CD8-positive, alpha-beta memory T cell (primary cell): ENCODE measurements around the gene PSMD5. TPM values are rescaled to one million over a fixed set of nuclear protein-coding genes. Genes with fewer than 3 reads are reported as not detected.
"Not testable (repeated sequence)": the region's sequence is repeated elsewhere in the genome, so short reads cannot be mapped to it uniquely, and the experiment has no call there.

Experiments
- CTCF ChIA-PET: fragments of 350-600 bp; sonication (Branson Sonifier 250); formaldehyde crosslinking; loops from one replicate; lab custom pipeline; 2021; ENCODE audit warnings: antibody characterized with exemption; lab: Charles Lee
- POLR2A ChIA-PET: fragments of 350-600 bp; sonication (Branson Sonifier 250); formaldehyde crosslinking; loops from one replicate; lab custom pipeline; 2021; ENCODE audit warnings: antibody characterized with exemption; lab: Charles Lee
- DNase-seq, 5 donors: peaks; one replicate each; pipeline versions ENCODE4 v3.0.0 to v3.0.0-alpha.2; 2020 to 2022; ENCODE audit warnings: mixed read lengths in 1 of 5
- H3K27ac ChIP-seq: one replicate; pipeline ENCODE4 v1.7.0; 2013; ENCODE audit warnings: low read depth, mild to moderate bottlenecking, low read length, moderate library complexity
- H3K27me3 ChIP-seq: 2 replicates; pipeline ENCODE4 v1.7.0; 2013; ENCODE audit warnings: low read length, mild to moderate bottlenecking; ENCODE audit not compliant: insufficient read depth, poor library complexity, severe bottlenecking
- H3K36me3 ChIP-seq: 2 replicates; pipeline ENCODE4 v1.7.0; 2013; ENCODE audit warnings: mild to moderate bottlenecking, low read length, moderate library complexity; ENCODE audit not compliant: insufficient read depth
- H3K4me1 ChIP-seq: 2 replicates; pipeline ENCODE4 v1.7.0; 2013; ENCODE audit warnings: mild to moderate bottlenecking, low read length, moderate library complexity; ENCODE audit not compliant: insufficient read depth
- H3K4me3 ChIP-seq: 2 replicates; pipeline ENCODE4 v1.7.0; 2013; ENCODE audit warnings: mild to moderate bottlenecking, low read length
- H3K9me3 ChIP-seq: 2 replicates; pipeline ENCODE4 v1.7.0; 2013; ENCODE audit warnings: mild to moderate bottlenecking, low read length
- H3K27ac Mint-ChIP-seq, 8 donors: one replicate each; pipeline ENCODE4 v1.8.0; 2020 to 2021; ENCODE audit warnings: mixed read lengths in 8 of 8, mild to moderate bottlenecking in 6 of 8, inconsistent platforms in 3 of 8, moderate library complexity in 3 of 8
- H3K27me3 Mint-ChIP-seq, 2 donors: one replicate each; pipeline ENCODE4 v1.8.0; 2020 to 2021; ENCODE audit warnings: mixed read lengths in 2 of 2, mild to moderate bottlenecking in 1 of 2, moderate library complexity in 1 of 2
- H3K36me3 Mint-ChIP-seq, 3 donors: one replicate each; pipeline ENCODE4 v1.8.0; 2020 to 2021; ENCODE audit warnings: mixed read lengths in 3 of 3, inconsistent platforms in 1 of 3, mild to moderate bottlenecking in 1 of 3
- H3K4me1 Mint-ChIP-seq, 3 donors: one replicate each; pipeline ENCODE4 v1.8.0; 2020 to 2021; ENCODE audit warnings: mixed read lengths in 3 of 3, inconsistent platforms in 1 of 3, mild to moderate bottlenecking in 1 of 3
- H3K4me3 Mint-ChIP-seq, 7 donors: one replicate each; pipeline ENCODE4 v1.8.0; 2020 to 2021; ENCODE audit warnings: mixed read lengths in 7 of 7, mild to moderate bottlenecking in 6 of 7, moderate library complexity in 4 of 7, inconsistent platforms in 2 of 7
- H3K9me3 Mint-ChIP-seq, 5 donors: one replicate each; pipeline ENCODE4 v1.8.0; 2020 to 2022; ENCODE audit warnings: mixed read lengths in 5 of 5, mild to moderate bottlenecking in 3 of 5, moderate library complexity in 2 of 5, inconsistent platforms in 1 of 5
- polyA plus RNA-seq: library from polyadenylated mRNA; unstranded; fragments of 300-500 nt; fragmentation: Illumina TruSeq; gene quantifications from one replicate; pipeline ENCODE4 v1.2.3, GENCODE V29; 2021
- total RNA-seq, 2 experiments: library from RNA; stranded (reverse); gene quantifications; one replicate each; pipeline ENCODE4 v1.2.3, GENCODE V29; 2021

Gene PSMD5
- total and polyA plus RNA-seq, 3 experiments from 2014 or later = 21.1 to 63.7 (median 60.9) TPM

- POLR2A ChIA-PET, H3K27me3 ChIP-seq, CTCF ChIA-PET, H3K4me3 ChIP-seq, H3K27ac ChIP-seq, H3K27me3 Mint-ChIP-seq, H3K36me3 ChIP-seq, H3K4me1 ChIP-seq, H3K4me1 Mint-ChIP-seq, DNase-seq, H3K27ac Mint-ChIP-seq, H3K4me3 Mint-ChIP-seq: not testable (repeated sequence)
- Mint-ChIP-seq H3K36me3 (peaks cover 9 to 37% (median 12%) of the 10 kb centered on the region in 3 donors), H3K9me3 (peaks cover 35 to 48% (median 45%) of the 10 kb centered on the region in 5 donors)
- peaks cover 17% of the 10 kb centered on the region for H3K9me3 ChIP-seq
Observed at GRCh38 chr9:120804784-120805363, 37.8 kb downstream of the PSMD5 start.

- H3K27ac Mint-ChIP-seq = no peak overlapping the region
- Histone ChIP-seq H3K36me3 (no peaks in the 10 kb centered on the region), H3K27me3 (no peaks in the 10 kb centered on the region), H3K27ac (no peak overlapping the region), H3K9me3 (peaks cover 4% of the 10 kb centered on the region), H3K4me1 (no peaks in the 10 kb centered on the region), H3K4me3 (no peak overlapping the region)
- DNase-seq = no peak
- CTCF ChIA-PET = no interaction called here
- peaks cover 14 to 20% (median 18%) of the 10 kb centered on the region in 5 donors for H3K9me3 Mint-ChIP-seq
- H3K4me3 Mint-ChIP-seq = no peak overlapping the region
- H3K27me3 Mint-ChIP-seq = no peaks in the 10 kb centered on the region
- POLR2A ChIA-PET = no interaction called here
- H3K36me3 Mint-ChIP-seq = peaks cover 4 to 13% (median 7%) of the 10 kb centered on the region in 3 donors
- H3K4me1 Mint-ChIP-seq = no peaks in the 10 kb centered on the region
Observed at GRCh38 chr9:120801441-120801840, 41.3 kb downstream of the PSMD5 start.

- Histone ChIP-seq H3K9me3 (no peaks in the 10 kb centered on the region), H3K36me3 (peaks cover 7% of the 10 kb centered on the region), H3K27ac (peak within 1 kb of the TSS; percentile 92), H3K27me3 (no peaks in the 10 kb centered on the region), H3K4me3 (peak within 1 kb of the TSS; percentile 84), H3K4me1 (peaks cover 39% of the 10 kb centered on the region)
- POLR2A ChIA-PET = interaction anchor here (0.6 to 1.8 kb wide), 17 partner anchors 15 to 418 kb away, joined by 3 to 12 read pairs (median 3); partner anchors contain the start of genes PSMD5, RAB14 and TRAF1
- DNase-seq = peak; percentile 79 to 87 (median 82)
- Mint-ChIP-seq H3K9me3 (no peaks in the 10 kb centered on the region), H3K27me3 (no peaks in the 10 kb centered on the region), H3K4me1 (peaks cover 46 to 61% (median 61%) of the 10 kb centered on the region in 3 donors), H3K36me3 (peaks cover 5 to 37% (median 14%) of the 10 kb centered on the region in 3 donors), H3K27ac (peak within 1 kb of the TSS; percentile 89 to 98 (median 96)), H3K4me3 (peak within 1 kb of the TSS; percentile 89 to 97 (median 91))
- CTCF ChIA-PET = interaction anchor here (0.8 to 1.4 kb wide), 7 partner anchors 37 to 355 kb away, joined by 3 to 6 read pairs (median 3); partner anchors contain the start of gene TRAF1
Observed at GRCh38 chr9:120792898-120793765, 49.6 kb downstream of the PSMD5 start, which contains the start of gene FBXW2. TSS of gene FBXW2 (minus strand) at chr9:120793416. CDS start at chr9:120788258, 5,158 bp downstream.

GRCh38 chr9:120791161-120791560 lies 51.6 kb downstream of the PSMD5 start:
- Histone ChIP-seq H3K4me3 (peak overlapping the region; percentile 2), H3K4me1 (peaks cover 51% of the 10 kb centered on the region), H3K9me3 (no peaks in the 10 kb centered on the region), H3K36me3 (peaks cover 13% of the 10 kb centered on the region), H3K27ac (no peak overlapping the region), H3K27me3 (no peaks in the 10 kb centered on the region)
- CTCF ChIA-PET = no interaction called here
- H3K4me3 Mint-ChIP-seq = peak overlapping the region in 6 of 7 donors; percentile 79 to 97 (median 90)
- H3K27me3 Mint-ChIP-seq = peaks cover 0 to 2% of the 10 kb centered on the region in 2 donors
- no peak for DNase-seq
- H3K9me3 Mint-ChIP-seq = no peaks in the 10 kb centered on the region
- peaks cover 64 to 81% (median 80%) of the 10 kb centered on the region in 3 donors for H3K4me1 Mint-ChIP-seq
- peaks cover 8 to 53% (median 17%) of the 10 kb centered on the region in 3 donors for H3K36me3 Mint-ChIP-seq
- POLR2A ChIA-PET = no interaction called here
- H3K27ac Mint-ChIP-seq = peak overlapping the region in 7 of 8 donors; percentile 74 to 98 (median 95)

GRCh38 chr9:120787933-120788332 lies 54.8 kb downstream of the PSMD5 start:
- peaks cover 75 to 90% (median 87%) of the 10 kb centered on the region in 3 donors for H3K4me1 Mint-ChIP-seq
- H3K9me3 Mint-ChIP-seq = no peaks in the 10 kb centered on the region
- H3K9me3 ChIP-seq = no peaks in the 10 kb centered on the region
- peak overlapping the region in 4 of 8 donors; percentile 11 to 65 (median 58) for H3K27ac Mint-ChIP-seq
- peaks cover 13% of the 10 kb centered on the region for H3K36me3 ChIP-seq
- H3K36me3 Mint-ChIP-seq = peaks cover 11 to 70% (median 27%) of the 10 kb centered on the region in 3 donors
- H3K4me3 Mint-ChIP-seq = peak overlapping the region in 2 of 7 donors; percentile 20 to 60
- H3K27me3 Mint-ChIP-seq = peaks cover 0 to 2% of the 10 kb centered on the region in 2 donors
- ChIA-PET POLR2A (no interaction called here), CTCF (no interaction called here)
- H3K4me3 ChIP-seq = no peak overlapping the region
- no peak overlapping the region for H3K27ac ChIP-seq
- peaks cover 51% of the 10 kb centered on the region for H3K4me1 ChIP-seq
- no peaks in the 10 kb centered on the region for H3K27me3 ChIP-seq
- DNase-seq = no peak

- no peak for DNase-seq
- peaks cover 31% of the 10 kb centered on the region for H3K4me1 ChIP-seq
- H3K27me3 ChIP-seq = no peaks in the 10 kb centered on the region
- H3K27ac ChIP-seq = no peak overlapping the region
- H3K4me1 Mint-ChIP-seq = peaks cover 57 to 80% (median 70%) of the 10 kb centered on the region in 3 donors
- H3K4me3 ChIP-seq = no peak overlapping the region
- H3K9me3 Mint-ChIP-seq = no peaks in the 10 kb centered on the region
- H3K27me3 Mint-ChIP-seq = peaks cover 0 to 2% of the 10 kb centered on the region in 2 donors
- ChIA-PET CTCF (no interaction called here), POLR2A (no interaction called here)
- H3K27ac Mint-ChIP-seq = peak overlapping the region in 5 of 8 donors; percentile 25 to 84 (median 43)
- H3K36me3 ChIP-seq = peaks cover 6% of the 10 kb centered on the region
- no peak overlapping the region for H3K4me3 Mint-ChIP-seq
- H3K36me3 Mint-ChIP-seq = peaks cover 13 to 69% (median 22%) of the 10 kb centered on the region in 3 donors
- H3K9me3 ChIP-seq = no peaks in the 10 kb centered on the region
Observed at GRCh38 chr9:120783602-120784047, 59.1 kb downstream of the PSMD5 start.

GRCh38 chr9:120781236-120781635 lies 61.5 kb downstream of the PSMD5 start:
- peaks cover 18% of the 10 kb centered on the region for H3K36me3 ChIP-seq
- Mint-ChIP-seq H3K4me1 (peaks cover 36 to 70% (median 57%) of the 10 kb centered on the region in 3 donors), H3K4me3 (no peak overlapping the region), H3K9me3 (no peaks in the 10 kb centered on the region), H3K27me3 (peaks cover 0 to 1% of the 10 kb centered on the region in 2 donors), H3K36me3 (peaks cover 6 to 72% (median 25%) of the 10 kb centered on the region in 3 donors), H3K27ac (peak overlapping the region in 2 of 8 donors; percentile 13 to 47)
- DNase-seq = no peak
- no peaks in the 10 kb centered on the region for H3K27me3 ChIP-seq
- peaks cover 16% of the 10 kb centered on the region for H3K4me1 ChIP-seq
- H3K27ac ChIP-seq = no peak overlapping the region
- ChIA-PET POLR2A (no interaction called here), CTCF (no interaction called here)
- H3K4me3 ChIP-seq = no peak overlapping the region
- H3K9me3 ChIP-seq = no peaks in the 10 kb centered on the region
